ENCODE data around the gene SLC6A19.

Gene SLC6A19

DNA sequence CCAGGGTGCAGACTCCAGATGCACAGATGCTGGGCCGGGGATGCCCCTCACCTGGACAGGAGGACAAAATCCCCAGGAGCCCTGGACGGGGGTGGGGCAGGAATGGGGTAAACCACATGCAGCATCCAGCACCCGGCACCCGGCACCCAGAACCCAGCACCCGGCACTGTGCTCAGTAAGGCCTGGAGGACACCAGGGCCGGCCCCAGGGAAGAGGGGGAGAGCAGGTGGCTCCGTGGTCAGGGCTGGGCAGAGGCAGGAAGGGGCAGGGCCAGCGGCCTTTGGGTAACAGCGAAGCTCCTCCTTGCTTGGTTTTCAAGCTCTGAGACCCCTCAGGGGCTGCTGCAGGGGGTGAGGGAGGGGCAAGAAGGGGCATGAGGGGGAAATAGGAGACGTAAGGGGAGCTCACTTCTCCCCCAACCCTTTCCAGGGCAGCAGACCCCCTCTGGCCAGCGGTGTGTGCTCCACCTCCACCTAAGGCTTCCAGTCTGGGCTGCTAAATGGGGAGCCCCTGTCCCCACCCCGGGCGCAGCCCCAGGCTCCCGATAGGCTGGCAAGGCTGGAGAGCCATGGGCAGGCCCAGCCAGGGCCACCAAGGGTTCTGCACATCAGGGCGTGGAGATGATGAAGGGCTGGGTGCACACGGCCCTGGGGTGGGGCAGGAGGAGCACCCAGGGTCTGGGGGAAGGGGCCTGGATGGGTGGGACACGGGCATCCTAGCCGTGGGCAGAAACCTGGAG, 17.8 kb upstream of the SLC6A19 start:
- no peak for ATAC-seq
- H3K27ac Mint-ChIP-seq, result no peak overlapping the region

DNA sequence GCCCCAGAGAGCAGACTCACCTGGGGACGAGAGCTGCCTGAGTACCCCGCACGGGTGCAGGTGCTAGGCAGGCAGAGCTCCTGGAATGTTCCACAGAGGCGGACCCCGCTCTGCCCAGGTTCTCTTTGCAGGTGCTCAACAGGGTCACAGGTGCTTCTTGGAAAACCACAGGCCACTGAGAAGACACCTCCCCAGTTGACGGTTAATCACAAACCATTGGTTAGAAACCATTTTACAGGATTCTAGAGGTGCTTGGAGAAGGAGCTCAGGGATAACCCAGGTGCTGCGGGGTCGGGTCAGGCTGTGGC, 17.3 kb upstream of the SLC6A19 start:
- H3K27me3 Mint-ChIP-seq, result peaks cover 9% of the 10 kb centered on the region
- DNase-seq, result no peak
- no peak overlapping the region for H3K4me3 Mint-ChIP-seq
- H3K9me3 Mint-ChIP-seq, result no peaks in the 10 kb centered on the region
- H3K4me1 Mint-ChIP-seq, result no peaks in the 10 kb centered on the region
- no peak for ATAC-seq
- no peak overlapping the region for H3K27ac Mint-ChIP-seq

More for the DNA sequence above, 17.8 kb upstream of the SLC6A19 start:
- DNase-seq, result no peak
- Mint-ChIP-seq H3K4me1 (no peaks in the 10 kb centered on the region), H3K9me3 (no peaks in the 10 kb centered on the region), H3K27me3 (peaks cover 4% of the 10 kb centered on the region), H3K4me3 (no peak overlapping the region)

DNA sequence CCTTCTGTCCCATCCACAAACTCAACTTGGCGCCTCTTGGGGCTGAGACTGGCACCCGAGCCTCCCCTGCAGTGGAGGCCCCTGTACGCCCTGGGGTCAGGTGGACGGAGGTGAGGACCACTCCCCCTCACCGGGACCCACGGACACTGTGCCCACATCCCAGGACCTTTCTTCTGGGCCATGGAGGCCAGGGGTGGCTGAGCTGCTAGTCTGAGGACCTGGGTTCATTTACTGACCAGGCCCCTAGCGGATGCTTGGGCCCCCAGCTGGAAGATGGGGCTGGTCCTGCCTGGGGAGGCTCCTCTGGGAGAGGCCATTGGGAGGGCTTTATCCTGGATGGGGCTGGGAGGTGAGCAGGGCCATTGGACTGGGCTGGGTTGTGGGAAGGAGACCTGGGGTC, 16.9 kb upstream of the SLC6A19 start:
- no peak for ATAC-seq

DNA sequence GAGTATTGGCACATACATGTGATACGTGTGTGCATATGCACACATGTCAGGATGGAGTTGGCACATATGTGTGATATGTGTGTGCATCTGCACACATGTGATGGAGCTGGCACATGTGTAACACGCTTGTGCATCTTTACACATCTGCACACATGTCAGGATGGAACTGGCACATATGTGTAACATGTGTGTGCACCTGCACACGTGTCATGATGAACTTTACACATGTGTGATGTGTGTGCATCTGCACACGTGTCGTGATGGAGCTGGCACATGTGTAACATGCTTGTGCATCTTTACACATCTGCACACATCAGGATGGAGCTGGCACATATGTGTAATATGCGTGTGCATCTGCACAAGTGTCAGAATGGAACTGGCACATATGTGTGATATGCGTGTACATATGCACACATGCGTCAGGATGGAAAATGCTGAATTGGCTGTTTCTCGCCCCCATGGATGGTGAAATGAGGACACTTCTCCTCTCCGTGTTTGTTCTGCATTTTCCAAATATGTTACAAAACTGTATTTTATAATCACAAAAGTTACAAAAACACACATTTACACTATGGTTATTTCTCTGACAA, 16.3 kb upstream of the SLC6A19 start:
- Mint-ChIP-seq H3K27ac (no peak overlapping the region), H3K9me3 (no peaks in the 10 kb centered on the region), H3K27me3 (peaks cover 19% of the 10 kb centered on the region), H3K4me3 (no peak overlapping the region), H3K4me1 (no peaks in the 10 kb centered on the region)
- ATAC-seq (no peak), DNase-seq (no peak)

More for the DNA sequence above, 16.9 kb upstream of the SLC6A19 start:
- Mint-ChIP-seq H3K4me3 (no peak overlapping the region), H3K9me3 (no peaks in the 10 kb centered on the region), H3K27me3 (peaks cover 13% of the 10 kb centered on the region), H3K4me1 (no peaks in the 10 kb centered on the region), H3K27ac (no peak overlapping the region)
- no peak for DNase-seq

DNA sequence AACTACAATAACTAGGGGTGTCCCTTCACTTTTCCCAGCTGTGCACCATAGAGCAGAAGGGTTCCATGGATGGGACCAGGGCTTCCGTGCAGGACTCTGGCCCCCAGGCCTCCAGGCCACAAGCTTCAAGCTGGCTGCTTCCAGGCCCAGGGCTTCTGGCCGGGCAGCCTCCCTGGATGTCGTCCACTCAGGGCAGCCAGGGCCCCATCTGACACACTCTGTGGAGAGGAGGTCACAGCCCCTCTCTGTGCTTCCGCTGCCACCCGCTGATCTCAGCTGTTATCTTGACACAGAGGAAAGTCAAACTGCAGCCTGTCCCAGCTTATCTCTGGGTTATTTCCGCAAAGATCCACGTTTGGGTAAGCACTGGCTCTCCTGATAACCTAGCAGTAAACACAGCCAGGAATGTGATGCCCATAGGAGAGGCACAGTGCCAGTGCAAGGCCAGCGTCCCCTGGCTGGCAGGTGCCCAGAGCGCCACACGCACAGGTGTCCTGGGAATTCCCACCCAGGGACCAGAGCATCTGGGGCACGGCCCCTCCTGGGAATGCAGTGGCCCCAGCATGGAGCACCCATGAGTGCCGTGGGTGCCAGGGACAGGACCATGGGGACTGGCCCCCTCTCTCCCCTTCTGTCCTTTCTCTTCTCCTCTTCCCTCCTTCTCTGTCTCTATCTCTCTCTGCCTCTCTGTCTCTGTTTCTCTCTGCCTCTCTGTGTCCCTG, 15.6 kb upstream of the SLC6A19 start:
- ATAC-seq, result no peak
- Mint-ChIP-seq H3K9me3 (no peaks in the 10 kb centered on the region), H3K4me1 (no peaks in the 10 kb centered on the region), H3K27me3 (peaks cover 26% of the 10 kb centered on the region), H3K27ac (no peak overlapping the region), H3K4me3 (no peak overlapping the region)
- no peak for DNase-seq

DNA sequence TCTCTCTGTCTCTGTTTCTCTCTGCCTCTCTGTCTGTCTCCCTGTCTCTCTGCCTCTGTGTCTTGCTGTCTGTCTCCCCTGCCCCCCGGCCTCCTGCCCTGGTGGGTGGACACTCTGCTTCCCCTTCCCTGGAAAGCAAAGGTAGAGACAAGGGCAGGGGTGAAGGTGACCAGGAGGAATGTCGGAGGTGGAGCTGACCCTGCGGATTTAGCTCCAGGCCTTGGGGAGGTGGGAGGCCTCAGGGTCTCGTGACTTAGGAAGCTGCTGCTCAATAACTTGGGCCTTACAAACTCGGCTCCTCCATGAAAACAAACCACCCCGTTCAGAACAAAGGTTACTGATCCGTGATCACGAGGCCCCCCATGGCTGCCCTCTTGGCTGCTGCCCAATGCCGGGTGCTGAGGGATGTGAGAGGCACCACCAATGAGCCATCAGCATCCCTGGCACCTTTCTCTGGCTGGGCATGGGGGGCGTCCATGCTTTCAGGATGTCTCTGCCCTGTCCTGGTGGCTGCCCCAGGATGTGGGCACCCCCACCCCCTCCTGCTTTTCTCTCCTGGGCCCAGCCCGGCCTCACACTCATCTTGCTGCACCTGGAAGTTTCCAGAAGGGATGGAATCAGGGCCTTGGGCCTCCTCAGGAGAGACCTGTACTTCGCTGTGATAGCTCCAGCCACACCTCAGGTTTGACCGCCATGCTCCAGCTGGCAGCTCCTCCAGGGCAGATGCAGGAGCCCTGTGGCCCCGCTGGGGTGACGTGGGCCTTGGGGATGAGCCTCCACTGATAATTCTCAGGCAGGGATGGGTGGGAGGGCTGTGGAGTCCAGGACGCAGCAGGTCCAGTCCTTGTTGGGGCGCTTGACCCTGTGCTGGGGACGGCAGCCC, 14.8 kb upstream of the SLC6A19 start:
- Mint-ChIP-seq H3K9me3 (no peaks in the 10 kb centered on the region), H3K4me1 (no peaks in the 10 kb centered on the region), H3K27me3 (peaks cover 31% of the 10 kb centered on the region), H3K27ac (no peak overlapping the region), H3K4me3 (no peak overlapping the region)
- ATAC-seq (no peak), DNase-seq (no peak)

DNA sequence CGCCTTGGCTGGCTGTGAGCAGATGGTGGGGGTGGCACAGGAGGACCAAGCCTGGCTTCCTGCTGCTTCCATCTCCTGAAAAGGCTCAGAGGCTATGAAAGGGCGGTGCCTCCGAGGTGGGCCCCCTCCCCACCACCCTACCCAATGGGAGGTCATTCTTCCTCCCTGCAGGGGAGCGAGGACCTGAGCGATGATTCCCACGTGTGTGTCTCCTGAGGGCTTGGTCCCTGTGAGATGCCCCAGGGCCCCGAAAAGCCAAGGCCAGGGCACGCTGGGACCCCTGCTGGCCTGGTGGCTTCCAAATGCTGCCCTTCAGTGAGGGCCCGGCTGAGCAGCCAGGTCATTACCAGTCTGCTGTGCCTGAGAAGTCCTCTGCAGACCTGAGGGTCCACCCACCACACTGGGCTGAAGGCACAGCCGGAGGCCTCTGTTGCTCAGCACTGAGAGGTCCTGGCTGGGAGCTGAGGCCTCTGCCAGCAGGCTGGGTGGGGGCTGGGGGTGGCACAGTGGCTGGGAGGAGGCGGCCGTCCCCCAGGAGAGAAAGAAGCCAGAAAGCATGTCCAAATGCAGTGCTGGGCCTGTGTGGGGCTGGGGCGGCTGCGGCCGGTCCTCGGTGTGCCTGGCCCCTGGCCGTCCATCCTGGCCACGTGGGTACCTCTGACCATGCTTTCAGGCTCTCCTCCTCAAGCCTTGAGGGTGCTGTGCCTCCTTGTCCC, 14.0 kb upstream of the SLC6A19 start:
- no peak overlapping the region for H3K27ac Mint-ChIP-seq
- H3K4me1 Mint-ChIP-seq, result no peaks in the 10 kb centered on the region
- no peak for DNase-seq
- no peaks in the 10 kb centered on the region for H3K9me3 Mint-ChIP-seq
- no peak for ATAC-seq
- H3K27me3 Mint-ChIP-seq, result peaks cover 31% of the 10 kb centered on the region
- no peak overlapping the region for H3K4me3 Mint-ChIP-seq

DNA sequence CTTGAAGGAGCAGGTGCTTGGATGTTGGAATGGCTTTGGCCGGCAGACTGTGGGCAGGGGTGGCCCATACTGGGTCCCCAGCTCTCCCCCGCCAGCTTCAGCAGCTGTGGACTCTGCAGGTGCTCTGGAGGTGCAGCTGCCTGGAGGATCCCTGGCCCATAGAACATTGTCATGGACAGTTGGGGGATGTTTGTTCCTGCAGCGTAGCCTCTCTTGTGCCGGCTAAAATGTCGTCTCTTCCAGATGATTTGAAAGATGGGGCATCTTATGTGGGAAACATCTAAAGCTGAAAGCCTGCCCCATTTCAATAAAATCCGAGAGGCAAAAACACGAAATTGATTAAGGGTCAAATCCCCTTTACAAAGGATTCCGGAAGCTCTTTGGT, 13.5 kb upstream of the SLC6A19 start:
- ATAC-seq (no peak), DNase-seq (no peak)
- Mint-ChIP-seq H3K4me1 (no peaks in the 10 kb centered on the region), H3K27me3 (peaks cover 31% of the 10 kb centered on the region), H3K4me3 (no peak overlapping the region), H3K27ac (no peak overlapping the region), H3K9me3 (no peaks in the 10 kb centered on the region)

DNA sequence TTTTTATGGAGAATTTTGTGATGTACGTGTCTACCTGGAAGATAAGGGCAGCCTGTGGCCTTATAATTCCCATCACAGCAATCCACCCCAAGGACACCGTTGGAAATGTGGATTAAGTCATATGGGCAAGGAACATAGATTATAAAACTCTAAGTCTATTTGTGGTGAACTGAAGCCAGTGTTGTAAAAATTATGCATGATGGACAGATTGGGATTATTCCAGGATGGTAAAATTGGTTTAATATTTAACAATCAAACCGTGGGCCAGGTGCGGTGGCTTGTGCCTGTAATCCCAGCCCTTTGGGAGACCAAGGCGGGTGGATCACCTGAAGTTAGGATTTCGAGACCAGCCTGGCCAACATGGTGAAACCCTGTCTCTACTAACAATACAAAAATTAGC, 12.9 kb upstream of the SLC6A19 start:
- ATAC-seq (no peak), DNase-seq (no peak)
- H3K27me3 Mint-ChIP-seq, result peaks cover 31% of the 10 kb centered on the region

DNA sequence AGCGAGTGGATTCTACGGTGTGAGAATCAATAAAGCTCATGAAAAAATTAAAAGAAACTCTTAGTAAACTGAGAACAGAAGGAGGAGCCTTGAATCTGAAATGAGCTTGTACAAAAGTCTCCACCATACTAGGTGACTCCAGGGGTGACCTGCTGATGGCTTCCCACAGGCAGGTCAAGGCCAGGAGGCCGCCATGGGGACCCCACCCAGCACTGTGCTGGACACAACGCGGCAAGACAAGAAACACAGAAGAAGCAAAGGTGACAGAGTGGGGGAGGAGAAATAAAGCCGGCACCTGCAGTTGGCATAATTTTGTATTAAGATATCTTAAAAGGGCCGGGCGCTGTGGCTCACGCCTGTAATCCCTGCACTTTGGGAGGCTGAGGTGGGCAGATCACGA, 12.1 kb upstream of the SLC6A19 start:
- no peak for ATAC-seq
- no peak overlapping the region for H3K27ac Mint-ChIP-seq
- no peak for DNase-seq
- no peaks in the 10 kb centered on the region for H3K9me3 Mint-ChIP-seq
- no peak overlapping the region for H3K4me3 Mint-ChIP-seq
- no peaks in the 10 kb centered on the region for H3K4me1 Mint-ChIP-seq
- H3K27me3 Mint-ChIP-seq, result peaks cover 31% of the 10 kb centered on the region

More for the DNA sequence above, 12.9 kb upstream of the SLC6A19 start:
- Mint-ChIP-seq H3K9me3 (no peaks in the 10 kb centered on the region), H3K4me3 (no peak overlapping the region), H3K4me1 (no peaks in the 10 kb centered on the region), H3K27ac (no peak overlapping the region)

DNA sequence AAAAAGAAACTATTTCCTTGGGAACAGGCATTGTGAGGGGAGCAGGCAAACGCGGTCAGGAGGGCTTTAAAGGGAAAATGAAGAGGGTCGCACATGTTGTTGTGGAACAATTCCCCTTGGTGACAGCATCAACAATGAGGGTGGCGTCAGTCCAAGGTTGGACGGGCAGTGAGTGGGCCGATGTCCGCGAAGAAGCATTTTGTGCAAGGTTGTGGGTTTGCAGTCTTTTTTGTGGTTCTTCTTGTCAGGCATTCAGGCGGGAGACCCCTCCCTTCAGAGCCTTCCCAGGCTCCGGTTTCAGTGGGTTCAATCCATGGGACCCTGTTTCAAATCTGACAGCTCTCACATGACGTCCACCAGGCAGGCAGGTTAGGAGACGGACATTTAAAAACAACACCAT, 11.1 kb upstream of the SLC6A19 start:
- Mint-ChIP-seq H3K27me3 (peaks cover 31% of the 10 kb centered on the region), H3K4me3 (no peak overlapping the region), H3K9me3 (no peaks in the 10 kb centered on the region), H3K27ac (peak overlapping the region in 1 of 2 donors; percentile 61), H3K4me1 (no peaks in the 10 kb centered on the region)
- ATAC-seq, result no peak
- no peak for DNase-seq

DNA sequence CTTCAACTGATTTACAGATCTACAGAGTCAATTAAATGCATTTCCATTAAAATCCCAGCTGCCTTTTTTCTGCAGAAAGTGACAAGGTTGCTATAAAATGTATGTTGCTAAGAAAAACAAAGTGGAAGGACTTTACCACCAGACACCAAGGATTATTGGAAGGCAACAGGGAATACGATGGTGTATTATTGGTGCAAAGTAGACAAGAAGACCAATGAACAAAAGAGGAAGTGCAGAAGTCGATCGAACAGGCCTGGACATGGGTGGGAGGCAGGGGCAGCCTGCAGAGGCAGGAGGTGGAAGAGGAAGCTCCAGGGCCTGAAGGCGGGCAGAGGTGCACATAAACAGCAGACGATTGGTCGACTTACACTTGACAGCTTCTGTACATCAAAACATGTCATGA, 10.6 kb upstream of the SLC6A19 start:
- Mint-ChIP-seq H3K4me1 (no peaks in the 10 kb centered on the region), H3K27ac (peak overlapping the region in 1 of 2 donors; percentile 10), H3K9me3 (no peaks in the 10 kb centered on the region), H3K27me3 (peaks cover 31% of the 10 kb centered on the region), H3K4me3 (no peak overlapping the region)
- no peak for ATAC-seq
- no peak for DNase-seq

DNA sequence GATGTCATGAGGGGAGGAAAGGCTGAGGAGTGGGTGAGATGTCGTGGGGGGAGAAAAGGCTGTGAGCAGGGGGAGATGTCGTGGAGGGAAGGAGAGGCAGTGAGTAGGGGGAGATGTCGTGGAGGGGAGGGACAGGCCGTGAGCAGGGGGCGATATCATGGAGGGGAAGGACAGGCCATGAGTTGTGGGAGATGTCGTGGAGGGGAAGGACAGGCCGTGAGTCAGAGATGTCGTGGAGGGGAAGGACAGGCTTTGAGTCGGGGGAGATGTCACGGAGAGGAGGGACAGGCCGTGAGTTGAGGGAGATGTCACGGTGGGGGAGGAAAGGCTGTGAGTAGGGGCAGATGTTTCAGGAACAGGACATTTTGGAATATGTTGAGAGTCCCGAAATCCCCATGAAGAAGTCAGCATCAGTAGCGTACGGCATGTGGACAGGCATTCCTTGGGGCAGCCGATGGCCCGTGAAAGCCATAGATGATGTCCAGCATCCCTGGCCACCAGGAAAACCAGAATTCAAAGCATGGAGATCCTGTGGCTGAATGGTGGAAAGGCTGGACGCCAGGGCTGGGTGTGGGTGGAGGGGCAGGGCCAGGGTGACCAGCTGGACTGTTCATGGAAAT, 8.3 kb upstream of the SLC6A19 start:
- H3K27me3 Mint-ChIP-seq, result peaks cover 31% of the 10 kb centered on the region
- H3K9me3 Mint-ChIP-seq, result no peaks in the 10 kb centered on the region
- no peak overlapping the region for H3K4me3 Mint-ChIP-seq
- H3K4me1 Mint-ChIP-seq, result no peaks in the 10 kb centered on the region
- H3K27ac Mint-ChIP-seq, result no peak overlapping the region
- DNase-seq (no peak), ATAC-seq (no peak)

DNA sequence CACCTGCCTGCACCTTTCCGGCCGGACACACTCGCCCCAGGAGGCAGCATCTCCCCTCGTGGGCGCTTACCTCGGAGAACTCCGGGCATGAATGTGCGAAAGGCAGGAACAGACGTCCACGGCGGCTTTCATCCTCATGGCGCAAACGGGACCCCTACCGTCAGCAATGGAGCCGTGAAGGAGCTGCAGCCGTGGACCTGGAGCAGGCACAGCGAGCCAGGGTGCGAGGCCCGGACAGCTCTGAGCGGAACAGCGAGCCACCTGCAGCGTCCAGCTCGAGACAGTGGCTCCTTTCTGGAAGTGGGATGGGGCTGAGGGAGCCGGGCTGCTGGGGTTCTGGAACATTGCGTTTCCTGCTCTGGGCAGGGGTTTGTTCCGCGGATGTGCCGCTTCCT, 7.8 kb upstream of the SLC6A19 start:
- Mint-ChIP-seq H3K9me3 (no peaks in the 10 kb centered on the region), H3K27ac (no peak overlapping the region), H3K27me3 (peaks cover 27% of the 10 kb centered on the region), H3K4me1 (no peaks in the 10 kb centered on the region), H3K4me3 (no peak overlapping the region)
- no peak for DNase-seq
- no peak for ATAC-seq

DNA sequence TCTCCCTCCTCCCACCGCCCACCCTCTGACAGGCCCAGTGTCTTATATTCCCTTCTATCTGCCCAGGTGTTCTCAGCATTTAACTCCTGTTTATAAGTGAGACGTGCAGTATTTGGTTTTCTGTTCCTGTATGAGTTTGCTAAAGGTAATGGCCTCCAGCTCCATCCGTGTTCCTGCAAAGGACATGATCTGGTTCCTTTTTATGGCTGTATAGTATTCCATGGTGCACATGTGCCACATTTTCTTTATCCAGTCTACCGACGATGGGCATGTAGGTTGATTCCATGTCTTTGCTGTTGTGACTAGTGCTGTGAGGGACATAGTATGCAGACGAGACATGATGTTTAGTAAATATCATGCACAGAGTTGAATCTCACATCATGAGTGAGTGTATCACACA, 7.0 kb upstream of the SLC6A19 start:
- Mint-ChIP-seq H3K4me1 (no peaks in the 10 kb centered on the region), H3K27ac (no peak overlapping the region), H3K9me3 (no peaks in the 10 kb centered on the region), H3K27me3 (peaks cover 19% of the 10 kb centered on the region), H3K4me3 (no peak overlapping the region)
- DNase-seq, result no peak
- no peak for ATAC-seq

Data from stimulated activated naive CD8-positive, alpha-beta T cell treated with anti-CD3 and anti-CD28 coated beads, Interleukin-15, amount 100 ng/mL, for 72 hours (primary cell).